ENCODE results near the gene LATS2. TPM values are rescaled to one million over a fixed set of nuclear protein-coding genes. Genes with fewer than 3 reads are reported as not detected.
A peak's percentile ranks its signal among the peaks of the same experiment; 100 is the strongest.

LATS2 gene
- total RNA-seq, 1 donor from 2014 or later, result 17.8 TPM

- Mint-ChIP-seq H3K27me3 (no peaks in the 10 kb centered on the region), H3K36me3 (no peaks in the 10 kb centered on the region), H3K9me3 (no peaks in the 10 kb centered on the region), H3K27ac (peak overlapping the region; percentile 58), H3K4me1 (ENCODE audit: unreplicated experiment) (peaks cover 5% of the 10 kb centered on the region), H3K4me3 (no peak overlapping the region)
- no peak for DNase-seq (ENCODE audit: extremely low spot score, unreplicated experiment)
- TF ChIP-seq CTCF (conservative IDR thresholded peaks at IDR 0.05), result no peak
Measured at GRCh38 chr13:21069561-21070004, 8.2 kb upstream of the LATS2 start.

GRCh38 chr13:21067848-21068247 lies 6.5 kb upstream of the LATS2 start:
- no peaks in the 10 kb centered on the region for H3K9me3 Mint-ChIP-seq
- no peak for TF ChIP-seq CTCF (conservative IDR thresholded peaks at IDR 0.05)
- H3K4me1 Mint-ChIP-seq (ENCODE audit: unreplicated experiment), result no peaks in the 10 kb centered on the region
- H3K4me3 Mint-ChIP-seq, result no peak overlapping the region
- no peak for DNase-seq (ENCODE audit: extremely low spot score, unreplicated experiment)
- H3K27me3 Mint-ChIP-seq, result peaks cover 2% of the 10 kb centered on the region
- H3K27ac Mint-ChIP-seq, result no peak overlapping the region
- no peaks in the 10 kb centered on the region for H3K36me3 Mint-ChIP-seq

DNA sequence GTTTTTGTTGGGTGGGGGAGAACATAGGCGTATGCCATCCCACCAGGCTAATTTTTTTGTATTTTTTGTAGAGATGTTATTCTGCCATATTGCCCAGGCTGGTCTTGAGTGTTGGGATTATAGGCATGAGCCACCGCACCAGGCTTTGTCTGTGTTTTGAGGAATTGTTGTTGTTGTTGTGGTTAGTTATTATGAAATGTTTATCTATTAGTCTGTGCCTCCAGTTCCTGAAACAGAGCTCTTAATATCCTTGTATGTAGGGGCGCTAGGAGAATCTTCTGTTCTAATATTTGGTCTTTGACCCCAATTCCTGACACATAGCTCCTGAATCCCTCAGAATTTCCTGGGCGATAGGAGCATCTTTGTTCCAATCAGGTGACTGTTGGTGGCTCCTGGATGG lies 5.6 kb upstream of the LATS2 start:
- Mint-ChIP-seq H3K36me3 (no peaks in the 10 kb centered on the region), H3K9me3 (no peaks in the 10 kb centered on the region), H3K27ac (no peak overlapping the region), H3K27me3 (peaks cover 3% of the 10 kb centered on the region), H3K4me1 (ENCODE audit: unreplicated experiment) (no peaks in the 10 kb centered on the region), H3K4me3 (no peak overlapping the region)
- no peak for DNase-seq (ENCODE audit: extremely low spot score, unreplicated experiment)
- TF ChIP-seq CTCF (conservative IDR thresholded peaks at IDR 0.05), result no peak

DNA sequence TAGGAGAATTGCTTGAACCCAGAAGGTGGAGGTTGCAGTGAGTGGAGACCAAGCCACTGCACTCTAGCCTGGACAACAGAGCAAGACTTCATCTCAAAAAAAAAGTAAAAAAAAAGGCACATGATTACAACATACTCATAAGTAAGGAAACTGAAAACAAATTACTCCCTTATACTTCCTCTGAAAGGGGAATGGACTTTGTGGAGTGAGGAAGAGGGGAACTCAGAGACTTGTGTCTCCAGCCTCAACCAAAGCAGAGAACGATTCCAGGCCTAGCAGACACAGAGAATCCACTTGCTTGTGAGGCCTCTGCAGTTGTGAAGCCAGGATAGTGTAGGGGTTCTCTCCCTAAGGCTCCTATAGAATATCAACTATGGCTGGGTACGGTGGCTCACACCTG lies 4.3 kb upstream of the LATS2 start:
- peaks cover 6% of the 10 kb centered on the region for H3K27me3 Mint-ChIP-seq
- no peaks in the 10 kb centered on the region for H3K36me3 Mint-ChIP-seq
- TF ChIP-seq CTCF (conservative IDR thresholded peaks at IDR 0.05), result no peak
- H3K9me3 Mint-ChIP-seq, result no peaks in the 10 kb centered on the region
- H3K4me3 Mint-ChIP-seq, result no peak overlapping the region
- H3K4me1 Mint-ChIP-seq (ENCODE audit: unreplicated experiment), result peaks cover 4% of the 10 kb centered on the region
- H3K27ac Mint-ChIP-seq, result no peak overlapping the region
- DNase-seq (ENCODE audit: extremely low spot score, unreplicated experiment), result no peak

GRCh38 chr13:21063031-21063430 lies 1.6 kb upstream of the LATS2 start:
- H3K27ac Mint-ChIP-seq, result peak overlapping the region; percentile 96
- H3K4me3 Mint-ChIP-seq, result peak overlapping the region; percentile 42

More at GRCh38 chr13:21063031-21063430, 1.6 kb upstream of the LATS2 start:
- H3K9me3 Mint-ChIP-seq, result no peaks in the 10 kb centered on the region
- H3K36me3 Mint-ChIP-seq, result no peaks in the 10 kb centered on the region
- peaks cover 11% of the 10 kb centered on the region for H3K4me1 Mint-ChIP-seq (ENCODE audit: unreplicated experiment)
- peaks cover 6% of the 10 kb centered on the region for H3K27me3 Mint-ChIP-seq
- no peak for DNase-seq (ENCODE audit: extremely low spot score, unreplicated experiment)
- no peak for TF ChIP-seq CTCF (conservative IDR thresholded peaks at IDR 0.05)

All from type B pancreatic cell (in vitro differentiated cells).